Myometrial cell (primary cell): Measurements from ENCODE around the gene PPAN. TPM values are rescaled to one million over a fixed set of nuclear protein-coding genes. Genes with fewer than 3 reads are reported as not detected.

Experiments
- total RNA-seq: library from RNA; depleted of rRNA; stranded (reverse); fragments of >200 nt; gene quantifications from 2 replicates; pipeline ENCODE4 v1.2.3, GENCODE V29; 2015

The PPAN gene, protein sequence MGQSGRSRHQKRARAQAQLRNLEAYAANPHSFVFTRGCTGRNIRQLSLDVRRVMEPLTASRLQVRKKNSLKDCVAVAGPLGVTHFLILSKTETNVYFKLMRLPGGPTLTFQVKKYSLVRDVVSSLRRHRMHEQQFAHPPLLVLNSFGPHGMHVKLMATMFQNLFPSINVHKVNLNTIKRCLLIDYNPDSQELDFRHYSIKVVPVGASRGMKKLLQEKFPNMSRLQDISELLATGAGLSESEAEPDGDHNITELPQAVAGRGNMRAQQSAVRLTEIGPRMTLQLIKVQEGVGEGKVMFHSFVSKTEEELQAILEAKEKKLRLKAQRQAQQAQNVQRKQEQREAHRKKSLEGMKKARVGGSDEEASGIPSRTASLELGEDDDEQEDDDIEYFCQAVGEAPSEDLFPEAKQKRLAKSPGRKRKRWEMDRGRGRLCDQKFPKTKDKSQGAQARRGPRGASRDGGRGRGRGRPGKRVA
- 26.5 and 30.5 TPM in 2 replicates for total RNA-seq

DNA sequence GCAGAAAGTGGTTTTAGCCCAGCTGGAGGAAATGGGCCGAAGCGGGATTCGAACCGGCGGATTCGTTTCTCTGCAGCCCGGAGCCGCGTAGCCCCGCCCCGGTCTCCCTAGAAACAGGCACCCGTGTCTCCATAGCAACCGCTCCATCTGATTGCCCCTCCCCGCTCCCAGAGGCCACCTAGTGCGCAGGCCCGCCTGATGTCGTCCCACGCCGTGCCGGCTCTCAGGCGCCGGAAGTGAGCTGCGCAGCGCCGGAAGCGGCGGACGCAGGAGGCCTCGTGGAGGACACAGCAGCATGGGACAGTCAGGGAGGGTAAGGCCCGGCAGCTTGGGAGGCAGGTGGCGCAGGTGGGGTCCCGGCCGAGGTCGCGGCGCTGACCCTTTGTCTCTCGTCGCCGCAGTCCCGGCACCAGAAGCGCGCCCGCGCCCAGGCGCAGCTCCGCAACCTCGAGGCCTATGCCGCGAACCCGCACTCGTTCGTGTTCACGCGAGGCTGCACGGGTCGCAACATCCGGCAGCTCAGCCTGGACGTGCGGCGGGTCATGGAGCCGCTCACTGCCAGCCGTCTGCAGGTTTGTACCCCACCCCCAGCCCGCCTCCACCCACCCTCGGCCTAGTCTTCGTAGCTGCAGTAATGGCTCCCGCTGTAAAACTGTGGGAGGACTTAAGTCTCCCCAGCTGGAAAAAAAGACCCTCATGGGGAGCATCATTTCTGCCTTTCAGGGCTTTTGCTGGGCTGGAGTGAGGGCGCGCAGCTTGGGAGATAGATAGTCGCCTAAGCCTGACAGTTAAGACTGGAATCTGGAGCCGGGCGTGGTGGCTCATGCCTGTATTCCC lies at the start of gene PPAN:
PPAN (plus strand) TSS at position 263 of the 837 bp plus-strand sequence; CDS start at position 296, 33 bp downstream.

DNA sequence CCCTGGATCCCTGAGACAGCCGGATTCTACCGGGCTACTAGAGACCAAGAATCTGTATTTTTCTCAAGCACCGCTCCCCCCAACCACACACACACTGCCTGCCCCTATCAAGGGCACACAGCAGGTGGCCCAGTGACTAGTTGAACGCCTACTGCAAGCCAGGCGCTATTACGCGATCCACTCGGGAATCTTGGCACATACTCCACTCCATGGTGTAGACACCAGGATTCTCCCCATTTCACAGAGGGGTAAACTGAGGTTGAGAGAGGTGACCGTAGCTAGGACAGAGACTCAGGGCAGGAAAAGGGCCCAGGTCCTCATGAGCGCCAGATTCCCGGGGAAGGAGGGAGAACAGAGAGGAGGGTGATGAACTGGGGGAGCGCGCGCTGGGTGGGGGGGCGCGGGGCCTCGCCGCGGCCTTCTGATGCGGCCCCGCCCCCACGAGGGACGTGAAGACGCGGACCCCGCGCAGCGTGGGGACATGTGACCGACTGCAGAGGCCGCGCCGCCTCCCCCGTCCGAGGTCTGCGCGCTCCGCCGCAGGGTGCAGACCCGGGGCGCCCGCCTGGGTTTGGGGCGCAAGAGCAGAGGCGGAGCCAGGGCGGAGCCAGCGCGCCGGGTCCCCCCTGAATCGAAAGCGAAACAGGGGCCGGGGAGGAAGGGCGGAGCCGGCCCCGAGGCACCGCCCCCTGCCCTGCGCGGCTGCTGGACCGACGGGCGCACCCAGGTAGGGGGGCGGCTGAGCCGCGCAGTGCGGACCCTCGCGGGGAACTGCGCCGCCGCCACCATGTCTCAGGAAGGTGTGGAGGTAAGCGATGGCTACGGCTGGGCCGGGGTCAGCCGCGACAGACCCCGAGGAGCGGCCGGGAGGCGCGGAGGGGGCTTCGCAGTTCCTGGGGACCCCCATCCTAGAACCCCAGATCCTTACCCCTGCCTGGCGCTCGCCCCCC lies 20.2 kb upstream of the PPAN start, which contains the start of gene SHFL:
SHFL (plus strand) TSS at position 677 of the 950 bp plus-strand sequence; CDS start at position 788, 111 bp downstream.

DNA sequence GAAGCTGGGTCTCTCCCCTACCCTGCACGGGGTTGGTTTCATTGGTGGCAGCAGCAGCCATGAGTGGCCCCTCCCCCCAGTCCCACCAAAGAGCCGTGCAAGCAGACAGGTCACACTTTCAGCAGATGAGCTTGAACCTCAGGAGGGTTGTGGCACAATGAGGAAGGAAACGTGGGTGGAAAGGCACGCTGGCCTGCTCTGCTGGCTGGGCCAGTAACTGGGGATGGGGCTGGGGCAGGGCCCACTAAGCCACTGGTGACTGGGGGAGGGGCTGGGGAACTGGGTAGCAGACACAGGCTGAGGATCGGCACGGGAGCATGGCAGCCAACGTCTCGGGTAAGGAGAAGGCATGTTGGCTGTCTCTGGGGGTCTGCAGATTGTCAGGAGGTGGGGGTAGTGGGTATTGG lies 5.2 kb downstream of the PPAN start, which contains the start of gene P2RY11:
P2RY11 (plus strand) TSS at position 289 of the 407 bp plus-strand sequence; CDS start at position 318, 29 bp downstream.

Other genes starting within 250 kb of the PPAN start
- not detected in 2 replicates for gene OLFM2, start 169.8 kb upstream of the PPAN start, total RNA-seq
- 0.29 and 0.53 TPM in 2 replicates for gene COL5A3, start 95.9 kb upstream of the PPAN start, total RNA-seq
- gene RDH8, start 92.9 kb upstream of the PPAN start, total RNA-seq = not detected in 2 replicates
- gene SHFL, start 20.0 kb upstream of the PPAN start, total RNA-seq = 12.1 and 15.3 TPM in 2 replicates
- not detected in 2 replicates for gene ANGPTL6, start 3.7 kb upstream of the PPAN start, total RNA-seq
- under 0.01 and 4.6 TPM in 2 replicates for gene P2RY11, start 5.3 kb downstream of the PPAN start, total RNA-seq
- 299 and 319 TPM in 2 replicates for gene EIF3G, start 13.5 kb downstream of the PPAN start, total RNA-seq
- 81.2 and 82.7 TPM in 2 replicates for gene DNMT1, start 88.6 kb downstream of the PPAN start, total RNA-seq
- 8.1 and 8.5 TPM in 2 replicates for gene S1PR2, start 125.0 kb downstream of the PPAN start, total RNA-seq
- gene MRPL4, start 145.9 kb downstream of the PPAN start, total RNA-seq = 140 and 145 TPM in 2 replicates
- 45.0 and 59.4 TPM in 2 replicates for gene ICAM1, start 164.8 kb downstream of the PPAN start, total RNA-seq
- gene ICAM4, start 180.6 kb downstream of the PPAN start, total RNA-seq = 1.6 and 4.0 TPM in 2 replicates
- 4.3 and 8.4 TPM in 2 replicates for gene ICAM5, start 183.6 kb downstream of the PPAN start, total RNA-seq
- 0.53 and 0.58 TPM in 2 replicates for gene ZGLP1, start 203.5 kb downstream of the PPAN start, total RNA-seq
- gene FDX2, start 209.7 kb downstream of the PPAN start, total RNA-seq = 31.7 and 53.9 TPM in 2 replicates
- 22.0 and 23.4 TPM in 2 replicates for gene RAVER1, start 227.2 kb downstream of the PPAN start, total RNA-seq
- 12.1 and 33.2 TPM in 2 replicates for gene ICAM3, start 233.3 kb downstream of the PPAN start, total RNA-seq